ENCODE measurements around the gene PTER. TPM values are rescaled to one million over a fixed set of nuclear protein-coding genes. Genes with fewer than 3 reads are reported as not detected.

Gene PTER
- total RNA-seq, 3 donors from 2014 or later, result 15.7 to 28.7 (median 19.6) TPM

DNA sequence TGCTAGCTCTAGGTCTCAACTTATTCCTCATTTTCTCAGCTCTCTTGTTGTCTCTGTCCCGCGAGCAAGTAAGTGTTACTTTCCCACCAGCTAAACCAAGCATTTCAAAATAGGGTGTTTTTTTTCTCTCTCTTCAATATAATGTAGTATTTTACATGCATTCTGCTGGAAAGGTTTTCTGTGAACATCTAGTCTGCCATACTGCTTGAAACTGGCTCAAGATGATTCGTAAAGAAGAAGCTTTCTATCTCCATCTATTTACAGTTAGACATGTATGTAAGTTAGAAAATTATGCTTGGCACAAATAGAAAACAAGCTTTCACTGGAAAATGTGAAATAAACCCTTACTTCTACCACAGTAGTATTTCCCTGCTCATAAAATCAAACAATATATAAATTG lies 53.7 kb downstream of the PTER start:
- H3K4me1 ChIP-seq (ENCODE audit: low read depth), result no peaks in the 10 kb centered on the region
- intact Hi-C loops (cut with DNase I, micrococcal nuclease), result no loop called here
- TF ChIP-seq, protein P1, sequence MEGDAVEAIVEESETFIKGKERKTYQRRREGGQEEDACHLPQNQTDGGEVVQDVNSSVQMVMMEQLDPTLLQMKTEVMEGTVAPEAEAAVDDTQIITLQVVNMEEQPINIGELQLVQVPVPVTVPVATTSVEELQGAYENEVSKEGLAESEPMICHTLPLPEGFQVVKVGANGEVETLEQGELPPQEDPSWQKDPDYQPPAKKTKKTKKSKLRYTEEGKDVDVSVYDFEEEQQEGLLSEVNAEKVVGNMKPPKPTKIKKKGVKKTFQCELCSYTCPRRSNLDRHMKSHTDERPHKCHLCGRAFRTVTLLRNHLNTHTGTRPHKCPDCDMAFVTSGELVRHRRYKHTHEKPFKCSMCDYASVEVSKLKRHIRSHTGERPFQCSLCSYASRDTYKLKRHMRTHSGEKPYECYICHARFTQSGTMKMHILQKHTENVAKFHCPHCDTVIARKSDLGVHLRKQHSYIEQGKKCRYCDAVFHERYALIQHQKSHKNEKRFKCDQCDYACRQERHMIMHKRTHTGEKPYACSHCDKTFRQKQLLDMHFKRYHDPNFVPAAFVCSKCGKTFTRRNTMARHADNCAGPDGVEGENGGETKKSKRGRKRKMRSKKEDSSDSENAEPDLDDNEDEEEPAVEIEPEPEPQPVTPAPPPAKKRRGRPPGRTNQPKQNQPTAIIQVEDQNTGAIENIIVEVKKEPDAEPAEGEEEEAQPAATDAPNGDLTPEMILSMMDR (IDR thresholded peaks at IDR 0.05), result no peak
- DNase-seq (no peak), ATAC-seq (no peak)
- H3K9me3 ChIP-seq, result no peaks in the 10 kb centered on the region
- no peaks in the 10 kb centered on the region for H3K36me3 ChIP-seq (ENCODE audit: low read depth)
- no peak overlapping the region for H3K4me3 ChIP-seq

DNA sequence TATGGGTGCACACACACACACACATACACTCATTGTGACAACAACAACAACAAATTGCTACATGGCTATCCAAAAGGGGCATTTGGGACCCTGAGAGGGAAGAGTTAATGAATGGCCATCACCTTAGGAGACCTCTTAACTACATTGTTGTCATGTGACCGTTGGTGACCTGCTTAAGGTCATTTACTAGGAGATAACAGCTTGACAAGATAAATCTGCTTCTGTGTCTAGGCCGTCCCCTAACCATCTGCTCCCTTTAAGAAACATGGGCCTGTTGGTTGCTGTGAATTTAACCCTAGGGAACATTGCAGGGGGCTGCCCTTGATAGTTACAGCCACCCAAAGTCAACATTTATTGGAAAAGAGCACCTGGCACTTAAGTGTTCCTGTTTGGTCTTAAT lies 55.1 kb downstream of the PTER start:
- DNase-seq (no peak), ATAC-seq (no peak)
- no peaks in the 10 kb centered on the region for H3K36me3 ChIP-seq (ENCODE audit: low read depth)
- H3K9me3 ChIP-seq, result no peaks in the 10 kb centered on the region
- intact Hi-C loops (cut with DNase I, micrococcal nuclease), result no loop called here
- H3K4me1 ChIP-seq (ENCODE audit: low read depth), result no peaks in the 10 kb centered on the region
- TF ChIP-seq, protein P1 (IDR thresholded peaks at IDR 0.05), result no peak
- no peak overlapping the region for H3K4me3 ChIP-seq

DNA sequence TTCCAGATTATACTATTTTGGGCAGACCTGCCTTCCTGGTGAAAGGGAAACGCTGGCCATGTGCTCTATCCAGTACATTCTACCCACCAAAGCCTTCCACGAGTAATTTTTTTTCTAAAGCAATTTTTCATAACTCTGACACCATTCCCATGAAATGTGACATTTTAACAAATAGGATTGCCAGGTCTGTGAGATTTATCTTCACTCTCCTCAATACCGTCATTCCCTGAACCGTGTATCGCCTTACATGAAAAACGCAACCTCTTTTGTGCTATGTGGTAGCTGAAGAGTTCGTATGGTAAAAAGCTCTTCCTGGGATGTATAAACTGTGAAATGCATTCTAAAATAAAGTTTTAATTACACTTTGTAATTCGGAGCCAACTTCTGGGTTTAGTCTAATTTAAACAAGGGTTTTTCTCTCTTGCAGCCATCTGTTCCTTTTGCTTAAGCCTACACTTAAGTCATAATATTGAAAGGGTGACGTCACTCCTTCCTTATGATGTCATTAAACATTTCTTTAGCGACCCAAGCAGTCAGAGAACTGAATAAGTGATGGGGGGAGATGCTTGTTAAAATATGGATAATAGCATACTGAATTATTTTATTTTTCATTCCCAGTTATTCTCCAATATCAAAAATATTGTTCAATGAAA lies 57.2 kb downstream of the PTER start:
- Histone ChIP-seq H3K4me1 (ENCODE audit: low read depth) (no peaks in the 10 kb centered on the region), H3K36me3 (ENCODE audit: low read depth) (no peaks in the 10 kb centered on the region), H3K4me3 (no peak overlapping the region), H3K9me3 (no peaks in the 10 kb centered on the region)
- TF ChIP-seq, protein P1 (IDR thresholded peaks at IDR 0.05), result no peak
- DNase-seq (no peak), ATAC-seq (no peak)
- intact Hi-C loops (cut with DNase I, micrococcal nuclease), result no loop called here

DNA sequence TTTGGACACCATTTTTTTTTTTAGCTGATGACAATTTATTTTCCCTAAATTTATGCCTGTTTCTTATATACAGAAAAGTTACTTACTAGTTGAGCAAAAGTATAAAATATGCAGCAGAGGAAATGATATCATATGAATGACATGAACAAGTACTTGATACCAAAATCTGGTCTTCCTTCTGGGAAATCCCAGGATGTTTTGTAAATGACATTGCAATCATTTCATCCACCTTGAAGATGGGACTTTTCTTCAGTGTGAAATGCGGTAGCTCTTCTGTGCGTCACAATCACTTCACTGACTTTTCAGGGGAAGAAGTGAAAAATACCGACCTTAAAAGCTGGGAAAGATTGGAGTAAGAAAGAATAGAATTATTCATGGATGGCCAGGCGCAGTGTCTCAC lies 61.1 kb downstream of the PTER start:
- Histone ChIP-seq H3K4me1 (ENCODE audit: low read depth) (no peaks in the 10 kb centered on the region), H3K9me3 (no peaks in the 10 kb centered on the region), H3K36me3 (ENCODE audit: low read depth) (no peaks in the 10 kb centered on the region), H3K4me3 (no peak overlapping the region)
- DNase-seq, result no peak
- TF ChIP-seq, protein P1 (IDR thresholded peaks at IDR 0.05), result no peak
- ATAC-seq, result no peak
- intact Hi-C loops (cut with DNase I, micrococcal nuclease), result no loop called here

DNA sequence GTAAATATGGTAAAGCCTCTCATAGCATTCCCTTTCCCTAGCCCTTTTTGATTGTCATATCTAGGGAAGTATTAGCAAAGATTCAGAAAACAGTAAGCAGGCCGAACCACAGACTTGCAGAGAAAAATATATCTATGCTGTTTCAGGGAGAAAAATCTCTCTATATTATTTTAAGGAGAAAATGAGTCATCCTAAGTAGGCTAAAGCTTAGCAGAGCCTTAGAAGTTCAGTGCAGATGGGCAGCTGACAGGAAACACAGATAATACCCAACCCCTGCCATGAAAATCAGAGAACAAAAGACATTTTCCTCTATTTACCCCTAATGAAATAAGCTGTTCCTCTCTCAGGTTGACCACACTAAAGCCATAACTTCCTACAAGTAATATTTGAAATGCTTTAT lies 68.4 kb downstream of the PTER start:
- TF ChIP-seq, protein P1 (IDR thresholded peaks at IDR 0.05), result no peak
- Histone ChIP-seq H3K4me3 (no peak overlapping the region), H3K4me1 (ENCODE audit: low read depth) (no peaks in the 10 kb centered on the region), H3K36me3 (ENCODE audit: low read depth) (no peaks in the 10 kb centered on the region), H3K9me3 (no peaks in the 10 kb centered on the region)
- ATAC-seq, result no peak
- intact Hi-C loops (cut with DNase I, micrococcal nuclease), result no loop called here
- no peak for DNase-seq

DNA sequence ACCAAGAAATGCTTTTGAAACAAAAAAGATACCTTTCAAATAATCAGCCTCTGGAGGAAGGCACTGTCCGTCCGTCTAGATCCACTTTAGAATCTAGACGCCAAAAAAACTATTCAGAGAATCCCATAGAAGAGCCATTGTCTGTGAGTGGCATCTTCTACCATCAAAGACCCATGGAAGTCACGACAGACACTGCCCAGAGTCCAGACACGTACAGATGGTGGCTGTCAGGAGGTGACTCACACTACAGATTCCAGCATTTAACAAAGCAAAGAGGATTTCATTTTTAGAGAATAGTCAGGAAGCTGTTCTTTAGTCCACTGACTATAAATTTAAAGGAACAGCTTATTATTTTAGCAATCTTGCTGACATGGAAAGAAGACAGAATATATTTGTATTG lies 73.2 kb downstream of the PTER start:
- DNase-seq (no peak), ATAC-seq (no peak)
- no peaks in the 10 kb centered on the region for H3K4me1 ChIP-seq (ENCODE audit: low read depth)
- no peaks in the 10 kb centered on the region for H3K36me3 ChIP-seq (ENCODE audit: low read depth)
- TF ChIP-seq, protein P1 (IDR thresholded peaks at IDR 0.05), result no peak
- no peaks in the 10 kb centered on the region for H3K9me3 ChIP-seq
- intact Hi-C loops (cut with DNase I, micrococcal nuclease), result no loop called here
- no peak overlapping the region for H3K4me3 ChIP-seq
